GM21529 (cell line): Measurements from ENCODE around the gene SLC25A23.

Experiments used
- ATAC-seq: cut with Tn5 transposase; IDR thresholded peaks from one replicate; pipeline ENCODE4 v1.9.1; 2021; ENCODE audit not compliant: unreplicated experiment

The SLC25A23 gene

GRCh38 chr19:6425732-6426620 is 33.6 kb downstream of the SLC25A23 start:
- ATAC-seq: no peak

- peak; percentile 86 for ATAC-seq
Measured at GRCh38 chr19:6424939-6425731, 34.5 kb downstream of the SLC25A23 start.

GRCh38 chr19:6424195-6424938 is 35.2 kb downstream of the SLC25A23 start, which contains the start of gene KHSRP:
TSS of gene KHSRP (minus strand) at chr19:6424811. CDS start at chr19:6424701, 110 bp downstream.
- no peak for ATAC-seq

- no peak for ATAC-seq
Measured at GRCh38 chr19:6423499-6424194, 35.9 kb downstream of the SLC25A23 start.

- ATAC-seq: no peak
Measured at GRCh38 chr19:6421075-6422014, 38.2 kb downstream of the SLC25A23 start.

GRCh38 chr19:6418562-6418932 is 41.0 kb downstream of the SLC25A23 start:
- ATAC-seq: no peak

- ATAC-seq: no peak
Measured at GRCh38 chr19:6417713-6418561, 41.7 kb downstream of the SLC25A23 start.

- no peak for ATAC-seq
Measured at GRCh38 chr19:6416658-6417405, 42.8 kb downstream of the SLC25A23 start.

GRCh38 chr19:6415591-6416190 is 43.9 kb downstream of the SLC25A23 start:
- no peak for ATAC-seq

GRCh38 chr19:6414793-6415590 is 44.6 kb downstream of the SLC25A23 start:
- no peak for ATAC-seq

- ATAC-seq: no peak
Measured at GRCh38 chr19:6413721-6414643, 45.6 kb downstream of the SLC25A23 start.

GRCh38 chr19:6413291-6413690 is 46.3 kb downstream of the SLC25A23 start:
- ATAC-seq: no peak

- no peak for ATAC-seq
Measured at GRCh38 chr19:6412447-6413091, 47.0 kb downstream of the SLC25A23 start.

GRCh38 chr19:6412061-6412446 is 47.5 kb downstream of the SLC25A23 start:
- no peak for ATAC-seq

- no peak for ATAC-seq
Measured at GRCh38 chr19:6409346-6409745, 50.2 kb downstream of the SLC25A23 start.
